Neuronal stem cell (in vitro differentiated cells): ENCODE data around the gene REEP5.
A peak's percentile ranks its signal among the peaks of the same experiment; 100 is the strongest.
"Not testable (repeated sequence)": the region's sequence is repeated elsewhere in the genome, so short reads cannot be mapped to it uniquely, and the experiment has no call there.

Source experiments
- DNase-seq: peaks from one replicate; pipeline ENCODE4 v3.0.0-alpha.2; 2013; ENCODE audit warnings: low spot score
- H2AFZ ChIP-seq: one replicate; pipeline ENCODE4 v1.6.1; 2013; ENCODE audit warnings: mild to moderate bottlenecking, low read length, inconsistent platforms
- H2AK5ac ChIP-seq: 2 replicates; pipeline ENCODE4 v1.6.1; 2013; ENCODE audit warnings: low read depth, mild to moderate bottlenecking, inconsistent platforms, low read length, moderate library complexity, mixed read lengths
- H2BK120ac ChIP-seq: 2 replicates; pipeline ENCODE4 v1.6.1; 2013; ENCODE audit warnings: low read depth, mild to moderate bottlenecking, inconsistent platforms, low read length, moderate library complexity, mixed read lengths
- H2BK12ac ChIP-seq: one replicate; pipeline ENCODE4 v1.6.1; 2013; ENCODE audit warnings: low read length, inconsistent platforms
- H2BK15ac ChIP-seq: 2 replicates; pipeline ENCODE4 v1.6.1; 2013; ENCODE audit warnings: mild to moderate bottlenecking, low read length, inconsistent platforms, mixed read lengths
- H2BK5ac ChIP-seq: one replicate; pipeline ENCODE4 v1.6.1; 2013; ENCODE audit warnings: inconsistent platforms, mild to moderate bottlenecking, low read length, moderate library complexity
- H3K14ac ChIP-seq: one replicate; pipeline ENCODE4 v1.6.1; 2013; ENCODE audit warnings: low read length, inconsistent platforms
- H3K18ac ChIP-seq: 2 replicates; pipeline ENCODE4 v1.6.1; 2013; ENCODE audit warnings: low read length, inconsistent platforms
- H3K23ac ChIP-seq: 2 replicates; pipeline ENCODE4 v1.6.1; 2013; ENCODE audit warnings: low read depth, mild to moderate bottlenecking, mixed read lengths, low read length, inconsistent platforms; ENCODE audit not compliant: poor library complexity
- H3K27ac ChIP-seq: replicated peaks from 3 replicates; pipeline ENCODE4 v1.5.1; 2013; ENCODE audit warnings: low read length, inconsistent platforms
- H3K27me3 ChIP-seq, 3 experiments: 2 replicates each; pipeline ENCODE4 v1.6.1; 2013; ENCODE audit warnings: low read length in 3 of 3, mild to moderate bottlenecking in 2 of 3, inconsistent platforms in 1 of 3, low read depth in 1 of 3, mixed read lengths in 1 of 3, moderate library complexity in 1 of 3; ENCODE audit not compliant: control insufficient read depth in 3 of 3, insufficient read depth in 3 of 3
- H3K36me3 ChIP-seq, 2 donors: replicated peaks in 1 of 2; 2 replicates each; pipeline ENCODE4 v1.6.1; 2013; ENCODE audit warnings: low read length in 2 of 2; ENCODE audit not compliant: control insufficient read depth in 2 of 2, insufficient read depth in 2 of 2
- H3K4ac ChIP-seq: 2 replicates; pipeline ENCODE4 v1.6.1; 2013; ENCODE audit warnings: inconsistent platforms, mild to moderate bottlenecking, low read length, moderate library complexity
- H3K4me1 ChIP-seq, 2 donors: 1 replicate in 1 of 2; 2 replicates in 1 of 2; pipeline ENCODE4 v1.6.1; 2013; ENCODE audit warnings: low read length in 2 of 2, low read depth in 1 of 2; ENCODE audit not compliant: control insufficient read depth in 2 of 2, insufficient read depth in 1 of 2
- H3K4me2 ChIP-seq: one replicate; pipeline ENCODE4 v1.6.1; 2013; ENCODE audit warnings: mild to moderate bottlenecking, low read length, inconsistent platforms; ENCODE audit not compliant: insufficient read depth, poor library complexity, severe bottlenecking
- H3K4me3 ChIP-seq, 2 donors: 2 replicates each; pipeline ENCODE4 v1.5.1; 2013; ENCODE audit warnings: low read length in 2 of 2, mild to moderate bottlenecking in 2 of 2, inconsistent platforms in 1 of 2, moderate library complexity in 1 of 2
- H3K79me1 ChIP-seq: one replicate; pipeline ENCODE4 v1.6.1; 2013; ENCODE audit warnings: low read depth, mild to moderate bottlenecking, inconsistent platforms, low read length, moderate library complexity
- H3K9ac ChIP-seq: one replicate; pipeline ENCODE4 v1.6.1; 2013; ENCODE audit warnings: mild to moderate bottlenecking, low read depth, low read length, inconsistent platforms; ENCODE audit not compliant: poor library complexity
- H3K9me3 ChIP-seq, 2 donors: replicated peaks in 1 of 2; 2 replicates each; pipeline versions ENCODE3 to v1.6.1; 2013; ENCODE audit warnings: low read length in 2 of 2, mild to moderate bottlenecking in 2 of 2, inconsistent platforms in 1 of 2, low read depth in 1 of 2, mixed read lengths in 1 of 2, moderate library complexity in 1 of 2; ENCODE audit not compliant: control insufficient read depth in 2 of 2, insufficient read depth in 1 of 2
- H4K8ac ChIP-seq: one replicate; pipeline ENCODE4 v1.6.1; 2013; ENCODE audit warnings: low read depth, mild to moderate bottlenecking, inconsistent platforms, low read length, moderate library complexity
- H4K91ac ChIP-seq: one replicate; pipeline ENCODE4 v1.6.1; 2013; ENCODE audit warnings: low read length, low read depth, mild to moderate bottlenecking, inconsistent platforms; ENCODE audit not compliant: poor library complexity
- WGBS, 2 donors: extraction: QIAGEN DNeasy Blood & Tissue Kit; methylation state at CpG; one replicate each; pipeline ENCODE4 v1.1.7; 2013; ENCODE audit warnings: missing lambda C conversion rate in 2 of 2, mixed read lengths in 1 of 2; ENCODE audit not compliant: insufficient read length in 2 of 2, insufficient replicate concordance in 1 of 2; ENCODE audit errors: extremely low coverage in 2 of 2; 5-methylcytosine and 5-hydroxymethylcytosine counted together

The REEP5 gene

GRCh38 chr5:112861638-112861985, 60.4 kb downstream of the REEP5 start:
- no peak overlapping the region for H3K4ac ChIP-seq
- H2BK15ac ChIP-seq: no peak overlapping the region
- no peak overlapping the region for H3K18ac ChIP-seq
- H2AFZ ChIP-seq: peak overlapping the region; percentile 91
- no peak overlapping the region for H4K91ac ChIP-seq
- WGBS, 2 donors: no CpG with 5 or more reads among the region's 8 CpGs
- no peak overlapping the region for H2BK5ac ChIP-seq
- H3K4me1 ChIP-seq: peaks cover 3 to 11% of the 10 kb centered on the region in 2 donors
- peak overlapping the region; percentile 39 for H3K4me2 ChIP-seq
- no peak overlapping the region for H2BK120ac ChIP-seq
- no peaks in the 10 kb centered on the region for H3K27me3 ChIP-seq
- H3K79me1 ChIP-seq: no peaks in the 10 kb centered on the region
- H3K9me3 ChIP-seq: no peaks in the 10 kb centered on the region
- H2BK12ac ChIP-seq: no peak overlapping the region
- no peak overlapping the region for H4K8ac ChIP-seq
- no peak overlapping the region for H2AK5ac ChIP-seq
- H3K14ac ChIP-seq: no peak overlapping the region
- H3K36me3 ChIP-seq: peaks cover 4 to 43% of the 10 kb centered on the region in 2 donors
- no peak overlapping the region for H3K27ac ChIP-seq
- H3K4me3 ChIP-seq: peak overlapping the region; percentile 75 to 89
- no peak for DNase-seq
- peak overlapping the region; percentile 92 for H3K9ac ChIP-seq
- peak overlapping the region; percentile 21 for H3K23ac ChIP-seq

GRCh38 chr5:112860929-112861637, 60.9 kb downstream of the REEP5 start, which contains the start of gene SRP19:
SRP19 (plus strand) TSS chr5:112861287; CDS start chr5:112861377, 90 bp downstream.
- Histone ChIP-seq H2BK15ac (no peak within 1 kb of the TSS), H3K4me3 (peak within 1 kb of the TSS; percentile 75 to 89), H3K4me2 (peak within 1 kb of the TSS; percentile 51), H3K23ac (peak within 1 kb of the TSS; percentile 21), H3K9ac (peak within 1 kb of the TSS; percentile 92), H3K79me1 (no peaks in the 10 kb centered on the region), H3K36me3 (peaks cover 4 to 38% of the 10 kb centered on the region in 2 donors), H2BK120ac (no peak within 1 kb of the TSS), H3K18ac (peak within 1 kb of the TSS; percentile 85), H3K9me3 (no peaks in the 10 kb centered on the region), H2BK5ac (no peak within 1 kb of the TSS), H3K27me3 (no peaks in the 10 kb centered on the region), H4K8ac (no peak within 1 kb of the TSS), H3K14ac (no peak within 1 kb of the TSS), H2BK12ac (no peak within 1 kb of the TSS), H3K27ac (no peak within 1 kb of the TSS), H3K4me1 (peaks cover 3 to 11% of the 10 kb centered on the region in 2 donors), H2AK5ac (no peak within 1 kb of the TSS), H2AFZ (peak within 1 kb of the TSS; percentile 91), H3K4ac (no peak within 1 kb of the TSS), H4K91ac (no peak within 1 kb of the TSS)
- WGBS, 2 donors: no CpG with 5 or more reads among the region's 47 CpGs
- DNase-seq: peak; percentile 88

GRCh38 chr5:112860571-112860928, 61.5 kb downstream of the REEP5 start:
- H2BK12ac ChIP-seq, H3K4ac ChIP-seq, H4K8ac ChIP-seq, H3K9ac ChIP-seq, H3K27me3 ChIP-seq, H3K23ac ChIP-seq, H4K91ac ChIP-seq, H2AK5ac ChIP-seq, DNase-seq, H2BK120ac ChIP-seq, H3K18ac ChIP-seq, H2BK15ac ChIP-seq, H2BK5ac ChIP-seq, H3K14ac ChIP-seq, H3K79me1 ChIP-seq, H3K9me3 ChIP-seq, H3K27ac ChIP-seq: not testable (repeated sequence)
- Histone ChIP-seq H2AFZ (peak overlapping the region; percentile 91), H3K4me1 (peaks cover 3 to 11% of the 10 kb centered on the region in 2 donors), H3K4me3 (peak overlapping the region; percentile 71 to 75), H3K36me3 (peaks cover 4 to 33% of the 10 kb centered on the region in 2 donors), H3K4me2 (peak overlapping the region; percentile 51)
- no CpG with 5 or more reads among the region's 11 CpGs for WGBS, 2 donors

GRCh38 chr5:112857866-112858265, 64.2 kb downstream of the REEP5 start:
- no peak overlapping the region for H3K14ac ChIP-seq
- DNase-seq: no peak
- no peak overlapping the region for H2BK120ac ChIP-seq
- H4K8ac ChIP-seq: no peak overlapping the region
- H2AFZ ChIP-seq: no peak overlapping the region
- peaks cover 0 to 3% (median 0%) of the 10 kb centered on the region in 3 experiments for H3K27me3 ChIP-seq
- no peak overlapping the region for H3K27ac ChIP-seq
- H2BK5ac ChIP-seq: no peak overlapping the region
- no peak overlapping the region for H2BK15ac ChIP-seq
- peaks cover 0 to 6% of the 10 kb centered on the region in 2 donors for H3K36me3 ChIP-seq
- H3K4me3 ChIP-seq: no peak overlapping the region
- no peak overlapping the region for H2BK12ac ChIP-seq
- no peak overlapping the region for H3K9ac ChIP-seq
- peaks cover 3 to 11% of the 10 kb centered on the region in 2 donors for H3K4me1 ChIP-seq
- no peak overlapping the region for H2AK5ac ChIP-seq
- H3K4ac ChIP-seq: no peak overlapping the region
- no peaks in the 10 kb centered on the region for H3K79me1 ChIP-seq
- no peak overlapping the region for H3K18ac ChIP-seq
- no peaks in the 10 kb centered on the region for H3K9me3 ChIP-seq
- no peak overlapping the region for H4K91ac ChIP-seq
- H3K4me2 ChIP-seq: no peak overlapping the region
- H3K23ac ChIP-seq: no peak overlapping the region
